ENCODE data around the gene CELA2A. TPM values are rescaled to one million over a fixed set of nuclear protein-coding genes. Genes with fewer than 3 reads are reported as not detected.
"Not testable (repeated sequence)": the region's sequence is repeated elsewhere in the genome, so short reads cannot be mapped to it uniquely, and the experiment has no call there.

CELA2A gene
- total RNA-seq, 4 donors from 2014 or later, result not detected

GRCh38 chr1:15460708-15461095 is 4.2 kb downstream of the CELA2A start:
- WGBS, 2 donors, result 80 to 82% methylated on average over 9 of the region's 9 CpGs
- intact Hi-C loops (cut with DNase I), result no loop called here
- no peak overlapping the region for H3K27ac ChIP-seq
- H3K4me1 ChIP-seq, result peaks cover 0 to 28% (median 8%) of the 10 kb centered on the region in 3 donors
- H3K4me3 ChIP-seq, result no peak overlapping the region
- DNase-seq, result no peak
- H3K27me3 ChIP-seq, result peaks cover 0 to 15% (median 0%) of the 10 kb centered on the region in 4 donors
- TF ChIP-seq CTCF (IDR thresholded peaks at IDR 0.05), result no peak
- no peak for TF ChIP-seq POLR2A (IDR thresholded peaks at IDR 0.05)
- no peaks in the 10 kb centered on the region for H3K9me3 ChIP-seq
- no peaks in the 10 kb centered on the region for H3K36me3 ChIP-seq

DNA sequence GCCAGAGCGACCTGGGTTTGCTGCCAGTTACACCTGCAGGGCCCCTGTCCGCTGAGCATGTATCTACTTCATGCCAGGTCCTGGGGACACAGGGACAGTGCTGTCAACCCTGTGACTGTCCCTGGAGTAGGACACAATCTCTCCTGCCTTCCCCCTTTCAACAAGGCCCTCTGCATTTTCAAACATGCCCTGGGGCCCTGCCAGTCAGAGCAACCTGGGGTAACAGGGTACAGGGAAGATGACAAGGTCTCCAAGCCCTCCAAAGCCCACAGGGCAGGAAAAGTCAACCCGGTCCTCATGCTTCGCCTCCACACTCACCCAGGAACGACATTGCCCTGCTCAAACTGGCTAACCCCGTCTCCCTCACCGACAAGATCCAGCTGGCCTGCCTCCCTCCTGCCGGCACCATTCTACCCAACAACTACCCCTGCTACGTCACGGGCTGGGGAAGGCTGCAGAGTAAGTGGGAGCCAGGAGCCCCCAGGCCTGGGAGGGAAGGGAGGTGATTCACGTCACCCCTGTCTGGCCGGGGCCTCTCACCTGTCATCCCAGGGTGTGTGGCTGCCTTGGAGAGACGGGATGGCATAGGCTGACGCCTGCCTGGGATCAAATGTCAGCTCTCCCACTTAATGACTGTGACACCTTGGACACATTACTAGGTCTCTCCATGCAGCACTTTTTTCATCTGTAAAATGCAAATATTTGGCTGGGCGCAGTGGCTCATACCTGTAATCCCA is 6.7 kb downstream of the CELA2A start:
- WGBS, 2 donors, result 50 to 56% methylated on average over 2 to 7 of the region's 15 CpGs
- DNase-seq; H3K27ac ChIP-seq; intact Hi-C loops (cut with DNase I); H3K9me3 ChIP-seq; H3K36me3 ChIP-seq; H3K4me3 ChIP-seq: not testable (repeated sequence)
- Histone ChIP-seq H3K27me3 (peaks cover 0 to 14% (median 0%) of the 10 kb centered on the region in 4 donors), H3K4me1 (peaks cover 0 to 40% (median 8%) of the 10 kb centered on the region in 3 donors)

DNA sequence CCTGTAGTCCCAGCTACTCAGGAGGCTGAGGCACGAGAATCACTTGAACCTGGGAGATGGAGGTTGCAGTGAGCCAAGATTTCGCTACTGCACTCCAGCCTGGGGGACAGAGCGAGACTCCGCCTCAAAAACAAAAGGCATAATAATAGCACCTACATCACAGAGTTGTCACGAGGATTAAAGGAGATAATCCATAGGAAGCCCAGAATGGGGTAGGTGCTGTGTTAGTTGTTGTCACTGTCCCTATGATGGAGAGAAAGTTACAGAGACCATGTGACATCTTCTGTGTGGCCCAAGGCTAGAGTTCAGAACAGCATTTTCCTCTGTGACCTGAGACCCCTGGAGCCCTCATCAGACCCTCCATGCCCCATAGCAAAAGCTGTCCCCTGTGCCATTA is 7.4 kb downstream of the CELA2A start:
- H3K4me3 ChIP-seq; H3K27ac ChIP-seq; H3K36me3 ChIP-seq; DNase-seq; intact Hi-C loops (cut with DNase I); H3K9me3 ChIP-seq: not testable (repeated sequence)
- H3K27me3 ChIP-seq, result peaks cover 0 to 19% (median 0%) of the 10 kb centered on the region in 4 donors
- H3K4me1 ChIP-seq, result peaks cover 0 to 40% (median 8%) of the 10 kb centered on the region in 3 donors
- 75 to 81% methylated on average over 5 of the region's 5 CpGs for WGBS, 2 donors

DNA sequence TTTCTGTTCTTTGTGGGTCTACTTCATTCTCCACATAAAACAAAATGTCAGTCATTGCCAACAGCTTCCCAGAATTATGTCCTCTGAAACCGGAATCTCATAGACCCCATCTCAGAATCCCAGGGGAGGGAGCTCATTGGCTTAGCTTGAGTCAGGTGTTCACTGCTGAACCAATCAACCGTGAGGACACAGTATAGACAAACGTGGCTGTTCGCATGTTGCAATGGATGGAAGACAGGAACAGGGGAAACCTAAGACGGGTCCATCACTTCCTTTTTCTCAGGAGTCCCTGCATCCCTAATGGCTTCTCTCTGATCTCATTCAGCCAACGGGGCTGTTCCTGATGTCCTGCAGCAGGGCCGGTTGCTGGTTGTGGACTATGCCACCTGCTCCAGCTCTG is 9.1 kb downstream of the CELA2A start:
- H3K4me1 ChIP-seq, result peaks cover 0 to 28% (median 0%) of the 10 kb centered on the region in 3 donors
- WGBS, 2 donors, result 87 to 89% methylated on average over 4 to 7 of the region's 7 CpGs
- no peak for DNase-seq
- no peaks in the 10 kb centered on the region for H3K9me3 ChIP-seq
- no peaks in the 10 kb centered on the region for H3K36me3 ChIP-seq
- H3K27me3 ChIP-seq, result peaks cover 0 to 35% (median 0%) of the 10 kb centered on the region in 4 donors
- H3K4me3 ChIP-seq, result no peak overlapping the region
- no peak for TF ChIP-seq POLR2A (IDR thresholded peaks at IDR 0.05)
- no peak for TF ChIP-seq CTCF (IDR thresholded peaks at IDR 0.05)
- intact Hi-C loops (cut with DNase I), result no loop called here
- H3K27ac ChIP-seq, result no peak overlapping the region

DNA sequence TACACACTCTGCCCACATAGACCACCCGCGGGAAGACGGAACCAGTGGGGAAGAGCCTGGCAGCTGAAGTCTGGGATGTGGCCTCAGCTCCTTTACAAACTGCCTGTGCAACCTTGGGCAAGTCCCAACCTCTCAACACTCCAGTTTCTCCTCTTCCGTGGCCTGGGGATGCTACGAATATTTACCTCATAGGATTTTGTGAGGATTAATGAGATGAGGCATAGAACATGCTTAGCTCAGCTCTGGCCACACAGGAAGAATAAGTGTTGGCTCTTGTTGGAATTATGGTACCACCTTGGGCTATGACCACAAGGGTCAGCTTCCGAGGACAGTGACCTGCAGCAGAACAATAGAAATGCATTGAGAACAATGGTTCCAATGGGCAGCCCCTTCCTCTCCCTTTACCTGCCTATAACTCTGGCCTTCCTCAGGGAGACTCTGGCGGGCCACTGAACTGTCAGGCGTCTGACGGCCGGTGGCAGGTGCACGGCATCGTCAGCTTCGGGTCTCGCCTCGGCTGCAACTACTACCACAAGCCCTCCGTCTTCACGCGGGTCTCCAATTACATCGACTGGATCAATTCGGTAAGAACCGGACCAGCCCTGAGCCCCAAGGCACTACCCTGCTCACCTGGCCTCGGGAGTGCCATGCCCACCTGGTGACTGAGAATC is 10.6 kb downstream of the CELA2A start:
- DNase-seq; H3K9me3 ChIP-seq; H3K36me3 ChIP-seq; H3K27ac ChIP-seq; H3K4me3 ChIP-seq; intact Hi-C loops (cut with DNase I): not testable (repeated sequence)
- peaks cover 0 to 28% (median 0%) of the 10 kb centered on the region in 3 donors for H3K4me1 ChIP-seq
- peaks cover 0 to 35% (median 0%) of the 10 kb centered on the region in 4 donors for H3K27me3 ChIP-seq
- 45 to 79% methylated on average over 5 to 22 of the region's 22 CpGs for WGBS, 2 donors

GRCh38 chr1:15468145-15468544 is 11.6 kb downstream of the CELA2A start:
- Histone ChIP-seq H3K9me3 (no peaks in the 10 kb centered on the region), H3K27me3 (peaks cover 0 to 40% (median 0%) of the 10 kb centered on the region in 4 donors), H3K4me3 (no peak overlapping the region), H3K27ac (no peak overlapping the region), H3K36me3 (no peaks in the 10 kb centered on the region), H3K4me1 (peaks cover 0 to 24% (median 0%) of the 10 kb centered on the region in 3 donors)
- intact Hi-C loops (cut with DNase I), result no loop called here
- TF ChIP-seq CTCF (IDR thresholded peaks at IDR 0.05), result no peak
- no peak for TF ChIP-seq POLR2A (IDR thresholded peaks at IDR 0.05)
- no peak for DNase-seq

Data from esophagus squamous epithelium (tissue), 5 donors.